ENCODE data around the gene RNASE8. TPM values are rescaled to one million over a fixed set of nuclear protein-coding genes. Genes with fewer than 3 reads are reported as not detected.

Gene RNASE8
- total RNA-seq, 1 experiment from 2014 or later: not detected

- DNase-seq (ENCODE audit: low read depth, low spot score) (no peak), ATAC-seq (no peak)
- H3K27me3 ChIP-seq (ENCODE audit: control insufficient read depth, insufficient read depth, low read length): no peaks in the 10 kb centered on the region
- no peak overlapping the region for H3K4me3 ChIP-seq (ENCODE audit: low read depth in 2 of 2, low read length in 2 of 2)
- in situ Hi-C loops (cut with HindIII; ENCODE audit: low pct_unique_long_range_greater_than_20kb, low sequenced_read_pairs): no loop called here
- no peaks in the 10 kb centered on the region for H3K9me3 ChIP-seq (ENCODE audit: control insufficient read depth, insufficient read depth, low read depth, low read length)
- BruUV-seq (replicated peaks): no TSS peak
- peaks cover 5% of the 10 kb centered on the region for H3K4me1 ChIP-seq (ENCODE audit: control insufficient read depth, insufficient read depth, low read length)
- H3K36me3 ChIP-seq (ENCODE audit: control insufficient read depth, insufficient read depth, low read length): no peaks in the 10 kb centered on the region
- ChIA-PET CTCF (no interaction called here), POLR2A (no interaction called here)
- no peak overlapping the region for H3K27ac ChIP-seq (ENCODE audit: low read length)
- intact Hi-C loops (cut with micrococcal nuclease; ENCODE audit: unreplicated experiment): no loop called here
- TF ChIP-seq POLR2AphosphoS5 (IDR thresholded peaks at IDR 0.05; ENCODE audit: low read depth, low read length) (no peak), TCF7L2 (IDR thresholded peaks at IDR 0.05; ENCODE audit: low read depth, low read length) (no peak), REST (IDR thresholded peaks at IDR 0.05; ENCODE audit: insufficient read depth in 1 of 2, low read depth in 2 of 2, low read length in 1 of 2) (no peak), SIN3A (IDR thresholded peaks at IDR 0.05; ENCODE audit: borderline replicate concordance, insufficient read depth, low read depth, low read length) (no peak)
- TF ChIP-seq, protein P1, sequence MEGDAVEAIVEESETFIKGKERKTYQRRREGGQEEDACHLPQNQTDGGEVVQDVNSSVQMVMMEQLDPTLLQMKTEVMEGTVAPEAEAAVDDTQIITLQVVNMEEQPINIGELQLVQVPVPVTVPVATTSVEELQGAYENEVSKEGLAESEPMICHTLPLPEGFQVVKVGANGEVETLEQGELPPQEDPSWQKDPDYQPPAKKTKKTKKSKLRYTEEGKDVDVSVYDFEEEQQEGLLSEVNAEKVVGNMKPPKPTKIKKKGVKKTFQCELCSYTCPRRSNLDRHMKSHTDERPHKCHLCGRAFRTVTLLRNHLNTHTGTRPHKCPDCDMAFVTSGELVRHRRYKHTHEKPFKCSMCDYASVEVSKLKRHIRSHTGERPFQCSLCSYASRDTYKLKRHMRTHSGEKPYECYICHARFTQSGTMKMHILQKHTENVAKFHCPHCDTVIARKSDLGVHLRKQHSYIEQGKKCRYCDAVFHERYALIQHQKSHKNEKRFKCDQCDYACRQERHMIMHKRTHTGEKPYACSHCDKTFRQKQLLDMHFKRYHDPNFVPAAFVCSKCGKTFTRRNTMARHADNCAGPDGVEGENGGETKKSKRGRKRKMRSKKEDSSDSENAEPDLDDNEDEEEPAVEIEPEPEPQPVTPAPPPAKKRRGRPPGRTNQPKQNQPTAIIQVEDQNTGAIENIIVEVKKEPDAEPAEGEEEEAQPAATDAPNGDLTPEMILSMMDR (IDR thresholded peaks at IDR 0.05): no peak
These were observed 17.0 kb downstream of the RNASE8 start for GRCh38 chr14:21074398-21075272.

GRCh38 chr14:21075719-21076437 is 18.3 kb downstream of the RNASE8 start:
- Histone ChIP-seq H3K9me3 (ENCODE audit: control insufficient read depth, insufficient read depth, low read depth, low read length) (no peaks in the 10 kb centered on the region), H3K27ac (ENCODE audit: low read length) (no peak overlapping the region), H3K4me3 (ENCODE audit: low read depth in 2 of 2, low read length in 2 of 2) (no peak overlapping the region), H3K4me1 (ENCODE audit: control insufficient read depth, insufficient read depth, low read length) (peaks cover 5% of the 10 kb centered on the region), H3K27me3 (ENCODE audit: control insufficient read depth, insufficient read depth, low read length) (no peaks in the 10 kb centered on the region), H3K36me3 (ENCODE audit: control insufficient read depth, insufficient read depth, low read length) (no peaks in the 10 kb centered on the region)
- DNase-seq (ENCODE audit: low read depth, low spot score): no peak
- in situ Hi-C loops (cut with HindIII; ENCODE audit: low pct_unique_long_range_greater_than_20kb, low sequenced_read_pairs) (no loop called here), intact Hi-C loops (cut with micrococcal nuclease; ENCODE audit: unreplicated experiment) (no loop called here)
- no peak for ATAC-seq
- TF ChIP-seq TCF7L2 (IDR thresholded peaks at IDR 0.05; ENCODE audit: low read depth, low read length): no peak
- no peak for TF ChIP-seq REST (IDR thresholded peaks at IDR 0.05; ENCODE audit: insufficient read depth in 1 of 2, low read depth in 2 of 2, low read length in 1 of 2)
- TF ChIP-seq SIN3A (IDR thresholded peaks at IDR 0.05; ENCODE audit: borderline replicate concordance, insufficient read depth, low read depth, low read length): no peak
- no peak for TF ChIP-seq POLR2AphosphoS5 (IDR thresholded peaks at IDR 0.05; ENCODE audit: low read depth, low read length)
- TF ChIP-seq, protein P1 (IDR thresholded peaks at IDR 0.05): no peak
- ChIA-PET POLR2A (no interaction called here), CTCF (no interaction called here)
- BruUV-seq (replicated peaks): no TSS peak

Data from Panc1 (cell line).